GM10248 (cell line): ENCODE measurements around the gene MYH10.

Experiments used
- CTCF ChIA-PET: fragments of 300-600 bp; sonication (Branson Sonifier 250); formaldehyde crosslinking; extraction: SDS; loops from one replicate; lab custom pipeline; 2021; ENCODE audit warnings: antibody characterized with exemption; lab: Yijun Ruan, JAX
- POLR2A ChIA-PET: fragments of 350-650 bp; sonication (Branson Sonifier 250); formaldehyde crosslinking; extraction: SDS; loops from one replicate; lab custom pipeline; 2020; ENCODE audit warnings: antibody characterized with exemption; lab: Yijun Ruan, JAX
- DNase-seq: peaks from one replicate; pipeline ENCODE4 v3.0.0; 2012; ENCODE audit errors: extremely low spot score
- CTCF ChIP-seq: IDR thresholded peaks from 2 replicates; pipeline ENCODE4 v1.5.1; 2012; ENCODE audit warnings: mild to moderate bottlenecking, low read depth; ENCODE audit errors: extremely low read depth, missing control alignments, control extremely low read depth

MYH10 gene

GRCh38 chr17:8468980-8469379 lies 161.5 kb downstream of the MYH10 start:
- CTCF ChIA-PET = interaction anchor here (1.1 kb wide), 1 partner anchor 9 kb away, joined by 4 read pairs; no protein-coding TSS in a partner anchor

GRCh38 chr17:8468127-8468526 lies 162.4 kb downstream of the MYH10 start:
- ChIA-PET CTCF (interaction anchor here (0.8 kb wide), 1 partner anchor 58 kb away, joined by 3 read pairs; no protein-coding TSS in a partner anchor), POLR2A (no interaction called here)
- no peak for TF ChIP-seq CTCF
- DNase-seq = no peak

More at GRCh38 chr17:8468980-8469379, 161.5 kb downstream of the MYH10 start:
- DNase-seq = no peak
- POLR2A ChIA-PET = no interaction called here
- no peak for TF ChIP-seq CTCF

GRCh38 chr17:8467527-8467926 lies 163.0 kb downstream of the MYH10 start:
- DNase-seq = no peak
- ChIA-PET CTCF (interaction anchor here (0.8 kb wide), 1 partner anchor 58 kb away, joined by 3 read pairs; no protein-coding TSS in a partner anchor), POLR2A (no interaction called here)
- no peak for TF ChIP-seq CTCF

- DNase-seq = no peak
- ChIA-PET CTCF (interaction anchor here (1.0 kb wide), 1 partner anchor 16 kb away, joined by 3 read pairs; no protein-coding TSS in a partner anchor), POLR2A (no interaction called here)
- no peak for TF ChIP-seq CTCF
Measured at GRCh38 chr17:8466873-8467272, 163.7 kb downstream of the MYH10 start.

GRCh38 chr17:8466456-8466855 lies 164.1 kb downstream of the MYH10 start:
- no peak for TF ChIP-seq CTCF
- POLR2A ChIA-PET = no interaction called here
- CTCF ChIA-PET = interaction anchor here (1.0 kb wide), 1 partner anchor 16 kb away, joined by 3 read pairs; no protein-coding TSS in a partner anchor
- DNase-seq = no peak

- ChIA-PET POLR2A (no interaction called here), CTCF (no interaction called here)
- no peak for TF ChIP-seq CTCF
- DNase-seq = no peak
Measured at GRCh38 chr17:8465759-8466158, 164.8 kb downstream of the MYH10 start.
